ENCODE measurements around the gene MAP1S. TPM values are rescaled to one million over a fixed set of nuclear protein-coding genes. Genes with fewer than 3 reads are reported as not detected.

The MAP1S gene
- total and polyA plus RNA-seq, 2 of the 8 experiments (the other 6 are each of a cell fraction or from before 2014, with no cell fraction given) = 66.7 to 115 TPM

DNA sequence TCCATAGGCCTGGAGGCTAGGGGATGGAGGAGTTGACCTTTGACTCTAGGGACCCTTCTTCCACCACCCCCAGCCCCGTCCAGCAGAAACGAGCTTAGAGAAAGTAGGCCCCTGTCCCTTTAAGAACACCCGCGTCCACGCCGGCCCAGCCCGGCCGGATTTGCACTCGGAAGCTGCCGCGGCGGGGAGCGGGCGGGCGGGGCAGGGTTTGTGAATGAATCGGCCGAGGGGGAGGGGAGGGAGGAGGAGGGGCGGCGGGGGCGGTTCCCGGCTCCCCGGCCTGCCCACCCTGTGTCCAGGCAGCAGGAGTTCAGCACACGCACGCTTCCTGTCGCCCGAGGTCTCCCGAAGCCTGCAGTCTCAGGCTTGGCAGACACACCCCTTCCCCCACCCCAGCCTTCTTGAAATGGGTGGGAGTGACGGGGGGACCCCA is 32.7 kb upstream of the MAP1S start (continued):
- TF ChIP-seq ATF2 (IDR thresholded peaks at IDR 0.05; ENCODE audit: low read length) = no peak
- no peak for TF ChIP-seq POU5F1 (IDR thresholded peaks at IDR 0.05; ENCODE audit: low read depth, low read length)
- no peak for TF ChIP-seq PHF8 (conservative IDR thresholded peaks at IDR 0.05; ENCODE audit: low read depth, low read length)
- TF ChIP-seq ASH2L (IDR thresholded peaks at IDR 0.05; ENCODE audit: low read length) = no peak
- no peak for TF ChIP-seq POLR2A (IDR thresholded peaks at IDR 0.05; ENCODE audit: control extremely low read depth in 1 of 2, low read depth in 2 of 2, low read length in 2 of 2)
- TF ChIP-seq RFX5 (IDR thresholded peaks at IDR 0.05; ENCODE audit: borderline replicate concordance, low read depth, low read length) = no peak
- no peak for TF ChIP-seq KDM1A (IDR thresholded peaks at IDR 0.05; ENCODE audit: borderline replicate concordance, low read length)
- no peak for TF ChIP-seq JUN (IDR thresholded peaks at IDR 0.05; ENCODE audit: low read depth, low read length)
- 0 out of 2 replicates have a peak, but pooled peaks have one; percentile 13 for TF ChIP-seq TAF1 (IDR thresholded peaks at IDR 0.05; ENCODE audit: low read depth, low read length)
- peak; percentile 43; the same call in 1 of the 2 replicates for TF ChIP-seq MAX (IDR thresholded peaks at IDR 0.05)
- no peak for TF ChIP-seq MAFK (IDR thresholded peaks at IDR 0.05; ENCODE audit: low read depth, low read length)
- TF ChIP-seq, protein P1, sequence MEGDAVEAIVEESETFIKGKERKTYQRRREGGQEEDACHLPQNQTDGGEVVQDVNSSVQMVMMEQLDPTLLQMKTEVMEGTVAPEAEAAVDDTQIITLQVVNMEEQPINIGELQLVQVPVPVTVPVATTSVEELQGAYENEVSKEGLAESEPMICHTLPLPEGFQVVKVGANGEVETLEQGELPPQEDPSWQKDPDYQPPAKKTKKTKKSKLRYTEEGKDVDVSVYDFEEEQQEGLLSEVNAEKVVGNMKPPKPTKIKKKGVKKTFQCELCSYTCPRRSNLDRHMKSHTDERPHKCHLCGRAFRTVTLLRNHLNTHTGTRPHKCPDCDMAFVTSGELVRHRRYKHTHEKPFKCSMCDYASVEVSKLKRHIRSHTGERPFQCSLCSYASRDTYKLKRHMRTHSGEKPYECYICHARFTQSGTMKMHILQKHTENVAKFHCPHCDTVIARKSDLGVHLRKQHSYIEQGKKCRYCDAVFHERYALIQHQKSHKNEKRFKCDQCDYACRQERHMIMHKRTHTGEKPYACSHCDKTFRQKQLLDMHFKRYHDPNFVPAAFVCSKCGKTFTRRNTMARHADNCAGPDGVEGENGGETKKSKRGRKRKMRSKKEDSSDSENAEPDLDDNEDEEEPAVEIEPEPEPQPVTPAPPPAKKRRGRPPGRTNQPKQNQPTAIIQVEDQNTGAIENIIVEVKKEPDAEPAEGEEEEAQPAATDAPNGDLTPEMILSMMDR (IDR thresholded peaks at IDR 0.05; ENCODE audit: control extremely low read depth in 1 of 3, insufficient read depth in 1 of 3, low read depth in 1 of 3, low read length in 3 of 3) = no peak
- TF ChIP-seq SP1 (IDR thresholded peaks at IDR 0.05; ENCODE audit: low read depth, low read length) = no peak
- no peak for TF ChIP-seq CEBPB (IDR thresholded peaks at IDR 0.05; ENCODE audit: low read depth, low read length)
- no peak for TF ChIP-seq SP4 (IDR thresholded peaks at IDR 0.05; ENCODE audit: low read length)
